ENCODE measurements around the gene BBIP1. TPM values are rescaled to one million over a fixed set of nuclear protein-coding genes. Genes with fewer than 3 reads are reported as not detected.

The BBIP1 gene
- total RNA-seq, 1 experiment from 2014 or later: 12.3 TPM

DNA sequence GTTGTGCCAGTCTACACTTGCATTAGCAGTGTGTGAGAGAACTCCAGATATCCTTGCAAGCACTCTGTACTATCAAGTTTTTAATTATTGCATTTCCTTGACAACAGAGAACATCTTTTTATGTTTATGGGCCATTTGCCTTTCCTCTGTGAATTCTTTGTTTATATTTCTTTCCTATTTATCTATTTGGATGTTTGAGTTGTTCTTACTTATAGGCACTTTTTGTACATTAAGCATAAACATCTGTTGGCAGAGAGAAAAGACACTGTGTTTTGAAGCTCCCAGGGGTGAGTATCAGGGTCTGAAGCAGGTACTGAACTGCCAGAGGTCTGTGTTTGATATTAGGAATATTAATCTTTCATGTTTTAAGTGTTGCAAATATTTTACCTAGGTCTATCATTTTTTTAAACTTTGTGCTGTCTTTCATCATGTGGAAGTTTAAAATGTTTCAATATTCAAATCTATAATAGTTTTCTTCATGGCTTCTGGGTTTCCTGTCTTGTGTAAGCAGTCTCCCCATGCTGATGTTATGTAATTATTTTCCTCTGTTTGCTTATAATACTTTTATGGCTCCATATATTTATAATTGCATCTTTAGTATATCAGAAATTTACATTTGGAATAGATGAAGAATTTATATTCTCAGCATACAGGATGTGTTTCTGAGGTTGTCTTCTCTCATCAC, 64.9 kb downstream of the BBIP1 start:
- in situ Hi-C loops (cut with HindIII; ENCODE audit: low pct_unique_long_range_greater_than_20kb, low sequenced_read_pairs): no loop called here
- DNase-seq (ENCODE audit: low read depth): no peak

DNA sequence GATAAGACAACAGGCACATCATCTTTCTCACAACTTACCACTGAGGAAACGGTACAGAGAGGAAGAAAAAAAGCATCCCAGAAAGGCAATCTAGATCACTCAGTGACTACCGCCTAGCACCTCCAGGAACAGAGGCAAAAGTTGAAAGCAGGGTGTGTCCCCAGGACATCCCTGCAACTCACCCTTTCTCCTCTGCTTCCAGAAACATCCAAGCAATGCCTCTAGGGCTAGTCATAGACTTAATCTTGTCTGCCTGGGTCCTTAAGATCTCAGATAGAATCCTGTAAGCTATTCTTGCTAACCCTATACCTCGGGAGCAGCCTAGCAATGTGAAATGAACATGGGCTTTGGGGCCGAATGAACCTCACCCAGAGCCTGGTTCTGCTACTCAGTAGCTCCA, 66.0 kb downstream of the BBIP1 start:
- DNase-seq (ENCODE audit: low read depth): no peak
- in situ Hi-C loops (cut with HindIII; ENCODE audit: low pct_unique_long_range_greater_than_20kb, low sequenced_read_pairs): no loop called here

DNA sequence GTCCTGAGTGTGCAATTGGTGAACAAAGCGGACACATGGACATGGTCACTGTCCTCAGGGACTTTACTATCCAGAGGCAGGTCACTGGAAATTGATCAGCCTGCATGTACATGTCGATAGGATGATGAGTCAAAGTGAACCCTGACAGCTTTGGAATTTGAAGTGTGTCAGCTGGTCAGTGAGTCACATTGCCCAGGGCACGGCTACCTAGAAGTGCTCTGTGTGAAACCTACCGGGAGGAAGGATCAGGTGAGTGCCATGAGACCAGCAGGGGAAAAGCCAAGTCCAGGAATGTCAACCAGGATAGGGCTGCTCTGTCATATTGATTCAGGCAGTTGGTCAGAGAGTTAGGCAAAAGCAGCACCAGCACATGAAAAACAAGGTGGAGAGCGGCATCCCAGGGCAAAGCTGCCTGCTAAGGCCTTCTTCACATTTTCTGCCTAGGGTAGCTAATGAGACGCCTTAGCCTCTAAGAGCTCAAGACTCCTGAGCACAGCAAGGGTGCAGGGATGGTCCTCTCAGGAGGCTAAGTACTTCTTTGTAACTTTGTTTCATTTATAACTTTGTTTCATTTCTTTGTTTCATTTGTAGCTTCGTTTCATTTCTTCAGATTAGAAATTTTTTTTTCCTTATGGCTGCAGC, 66.6 kb downstream of the BBIP1 start:
- in situ Hi-C loops (cut with HindIII; ENCODE audit: low pct_unique_long_range_greater_than_20kb, low sequenced_read_pairs): no loop called here
- peak; percentile 44 for DNase-seq (ENCODE audit: low read depth)

DNA sequence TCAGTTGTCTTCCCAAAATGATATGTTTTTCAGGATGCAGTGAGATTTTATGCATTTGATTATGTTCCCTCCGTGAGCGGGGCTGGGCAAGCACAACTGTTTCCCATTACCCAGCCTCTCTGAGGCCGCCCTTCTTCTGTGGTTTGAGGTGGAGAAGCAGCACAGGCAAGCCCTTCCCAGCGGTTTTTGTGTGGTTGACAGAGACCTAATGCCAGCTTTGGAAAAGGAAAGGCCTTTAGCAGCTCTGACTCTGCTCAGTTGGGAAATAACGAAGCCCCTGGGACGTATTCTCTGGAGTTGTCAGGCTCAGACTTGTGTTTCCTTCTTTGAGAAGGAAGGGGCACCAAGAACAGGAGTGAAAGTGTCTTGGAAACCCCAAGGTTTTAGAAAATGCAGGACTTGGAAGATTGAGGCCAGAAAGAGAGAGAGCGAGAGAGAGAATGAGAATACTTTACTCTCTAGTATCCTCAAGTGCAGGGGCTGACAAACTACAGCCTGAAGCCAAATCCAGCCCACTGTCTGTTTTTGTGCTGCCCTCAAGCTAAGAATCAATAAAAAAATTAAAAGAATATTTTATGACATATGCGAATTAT, 67.9 kb downstream of the BBIP1 start:
- in situ Hi-C loops (cut with HindIII; ENCODE audit: low pct_unique_long_range_greater_than_20kb, low sequenced_read_pairs): no loop called here
- no peak for DNase-seq (ENCODE audit: low read depth)

DNA sequence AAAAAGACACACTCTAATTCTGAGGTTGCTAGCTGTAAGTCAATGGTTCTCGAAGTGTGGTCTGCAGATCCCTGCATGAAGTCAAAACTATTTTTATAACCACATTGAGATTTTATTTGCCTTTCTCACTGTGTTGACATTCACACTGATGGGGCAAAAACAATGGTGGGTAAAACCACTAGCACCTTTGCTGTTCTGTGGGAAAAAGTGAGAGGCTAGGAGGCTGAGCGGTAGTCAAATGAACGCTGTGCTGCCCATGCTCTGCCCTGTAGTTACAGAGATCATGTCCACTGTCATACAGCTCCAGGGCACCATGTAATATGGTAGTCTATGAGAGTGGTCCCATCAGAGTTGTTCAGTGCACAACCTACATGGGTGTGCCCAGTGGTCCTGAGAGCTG, 68.9 kb downstream of the BBIP1 start:
- in situ Hi-C loops (cut with HindIII; ENCODE audit: low pct_unique_long_range_greater_than_20kb, low sequenced_read_pairs): no loop called here
- DNase-seq (ENCODE audit: low read depth): no peak

Other genes with a start within 250 kb of the BBIP1 start
- gene PDCD4, start 47.3 kb downstream of the BBIP1 start, total RNA-seq (2014; rRNA removed; shearing (Covaris generic); ENCODE audit: low replicate concordance): 9.4 and 21.7 TPM in 2 replicates
- 14.3 and 17.9 TPM in 2 replicates for gene SHOC2, start 424 bp upstream of the BBIP1 start, total RNA-seq (2014; rRNA removed; shearing (Covaris generic); ENCODE audit: low replicate concordance)
- not detected in 2 replicates for gene ADRA2A, start 157.8 kb upstream of the BBIP1 start, total RNA-seq (2014; rRNA removed; shearing (Covaris generic); ENCODE audit: low replicate concordance)